LHCN-M2 (cell line): ENCODE measurements around the gene ATG16L2. TPM values are rescaled to one million over a fixed set of nuclear protein-coding genes. Genes with fewer than 3 reads are reported as not detected.
"Not testable (repeated sequence)": the region's sequence is repeated elsewhere in the genome, so short reads cannot be mapped to it uniquely, and the experiment has no call there.

Experiments
- DNase-seq: peaks from one replicate; pipeline ENCODE4 v3.0.0-alpha.2; 2012; ENCODE audit warnings: low read depth
- total RNA-seq: library from RNA; depleted of rRNA; stranded (reverse); fragments of >200 nt; gene quantifications from 2 replicates; pipeline ENCODE4 v1.2.3, GENCODE V29; 2014

ATG16L2 gene
- total RNA-seq, 1 experiment from 2014 or later: 9.8 TPM

- no peak for DNase-seq
These were observed 28.6 kb downstream of the ATG16L2 start for GRCh38 chr11:72842653-72843330.

- no peak for DNase-seq
These were observed 30.1 kb downstream of the ATG16L2 start for GRCh38 chr11:72844356-72844755.

GRCh38 chr11:72848846-72849466 lies 34.7 kb downstream of the ATG16L2 start:
- no peak for DNase-seq

- no peak for DNase-seq
These were observed 36.6 kb downstream of the ATG16L2 start for GRCh38 chr11:72850832-72851231.

GRCh38 chr11:72851726-72852125 lies 37.5 kb downstream of the ATG16L2 start:
- no peak for DNase-seq

- DNase-seq: no peak
These were observed 41.9 kb downstream of the ATG16L2 start for GRCh38 chr11:72856065-72856464.

GRCh38 chr11:72856551-72857345 lies 42.5 kb downstream of the ATG16L2 start:
- no peak for DNase-seq

GRCh38 chr11:72858267-72858666 lies 44.1 kb downstream of the ATG16L2 start:
- not testable (repeated sequence) for DNase-seq

GRCh38 chr11:72859126-72859525 lies 44.9 kb downstream of the ATG16L2 start:
- DNase-seq: no peak

GRCh38 chr11:72860010-72860409 lies 45.8 kb downstream of the ATG16L2 start:
- DNase-seq: no peak

- DNase-seq: no peak
These were observed 46.4 kb downstream of the ATG16L2 start for GRCh38 chr11:72860592-72860991.

- no peak for DNase-seq
These were observed 48.9 kb downstream of the ATG16L2 start for GRCh38 chr11:72863091-72863490.

GRCh38 chr11:72863916-72864315 lies 49.7 kb downstream of the ATG16L2 start:
- no peak for DNase-seq

- DNase-seq: peak; percentile 50
These were observed 50.8 kb downstream of the ATG16L2 start for GRCh38 chr11:72864702-72865655.

GRCh38 chr11:72867970-72868369 lies 53.8 kb downstream of the ATG16L2 start:
- DNase-seq: no peak

GRCh38 chr11:72869831-72870230 lies 55.6 kb downstream of the ATG16L2 start:
- DNase-seq: no peak

GRCh38 chr11:72871119-72871518 lies 56.9 kb downstream of the ATG16L2 start:
- no peak for DNase-seq

GRCh38 chr11:72872012-72872411 lies 57.8 kb downstream of the ATG16L2 start:
- no peak for DNase-seq

- DNase-seq: no peak
These were observed 61.5 kb downstream of the ATG16L2 start for GRCh38 chr11:72875736-72876135.

- no peak for DNase-seq
These were observed 61.9 kb downstream of the ATG16L2 start for GRCh38 chr11:72876147-72876546.
